HCT116 (cell line): ENCODE measurements around the gene PLEKHG5. TPM values are rescaled to one million over a fixed set of nuclear protein-coding genes. Genes with fewer than 3 reads are reported as not detected.

Source experiments
- ATAC-seq: fragments of 200-7000 bp; cut with Tn5 transposase; 2 replicates; pipeline ENCODE4 v1.9.1; 2020; ENCODE audit warnings: mild to moderate bottlenecking, moderate library complexity
- BruUV-seq: library from RNA; stranded (reverse); fragments of 400-500 nt; replicated peaks from 2 replicates; lab custom pipeline; 2021; lab: Mats Ljungman, UMichigan
- CTCF ChIA-PET: fragments of 300-600 bp; sonication (Branson Sonifier 250); formaldehyde crosslinking; loops from one replicate; lab custom pipeline; 2021; ENCODE audit warnings: antibody characterized with exemption; lab: Charles Lee
- POLR2A ChIA-PET: fragments of 300-600, 350-600 bp; sonication (Branson Sonifier 250); formaldehyde crosslinking; loops from one replicate; lab custom pipeline; 2021; ENCODE audit warnings: antibody characterized with exemption; lab: Charles Lee
- RAD21 ChIA-PET, 2 experiments: fragments of 300-600 bp; sonication (Branson Sonifier 250); formaldehyde crosslinking; loops; one replicate each; lab custom pipeline; 2023; ENCODE audit warnings: low total read pairs in 2 of 2; ENCODE audit not compliant: uncharacterized antibody in 2 of 2, unreplicated experiment in 2 of 2, low non-redundant PET in 1 of 2; lab: Charles Lee
- DNase-seq: peaks from one replicate; pipeline ENCODE4 v3.0.0-alpha.2; 2010; ENCODE audit warnings: low read depth, low spot score
- H2AFZ ChIP-seq: fragments of 200-600 bp; shearing (Covaris generic), sonication (generic); 2 replicates; pipeline ENCODE4 v1.6.1; 2017; ENCODE audit warnings: low read depth, mixed run types, mixed read lengths, antibody characterized with exemption, low read length; ENCODE audit not compliant: poor library complexity, severe bottlenecking
- H3K27ac ChIP-seq: 2 replicates; pipeline ENCODE4 v1.5.1; 2012; ENCODE audit warnings: low read depth, low read length
- H3K27me3 ChIP-seq: fragments of 200-600 bp; sonication (generic); 2 replicates; pipeline ENCODE4 v1.6.1; 2016; ENCODE audit warnings: mixed run types, low read length, mixed read lengths; ENCODE audit not compliant: insufficient read depth
- H3K36me3 ChIP-seq, 2 experiments: fragments of 200-500 bp in 1 of 2; fragments of 200-600 bp in 1 of 2; sonication (Bioruptor generic) in 1 of 2; sonication (generic) in 1 of 2; 2 replicates each; pipeline versions ENCODE4 v1.5.1 to v1.6.1; 2014 to 2016; ENCODE audit warnings: low read length in 2 of 2, inconsistent platforms in 1 of 2, mixed read lengths in 1 of 2, mixed run types in 1 of 2; ENCODE audit not compliant: insufficient read depth in 2 of 2, control insufficient read depth in 1 of 2
- H3K4me1 ChIP-seq, 2 experiments: fragments of 200-600 bp in 1 of 2; sonication (generic) in 1 of 2; 2 replicates each; pipeline versions ENCODE4 v1.5.1 to v1.6.1; 2012 to 2017; ENCODE audit warnings: low read length in 2 of 2, inconsistent platforms in 1 of 2, mild to moderate bottlenecking in 1 of 2, mixed read lengths in 1 of 2, mixed run types in 1 of 2, moderate library complexity in 1 of 2; ENCODE audit not compliant: insufficient read depth in 2 of 2, control insufficient read depth in 1 of 2
- H3K4me2 ChIP-seq: fragments of 200-600 bp; sonication (generic); 2 replicates; pipeline ENCODE4 v1.6.1; 2017; ENCODE audit warnings: mixed run types, low read length, mixed read lengths
- H3K4me3 ChIP-seq, 2 experiments: fragments of 200-600 bp in 1 of 2; sonication (generic) in 1 of 2; replicated peaks in 1 of 2; 2 replicates each; pipeline ENCODE4 v1.5.1; 2011 to 2016; ENCODE audit warnings: low read length in 2 of 2, control low read depth in 1 of 2, low read depth in 1 of 2, mild to moderate bottlenecking in 1 of 2, mixed read lengths in 1 of 2, mixed run types in 1 of 2
- H3K79me2 ChIP-seq: fragments of 200-600 bp; sonication (generic); 2 replicates; pipeline ENCODE4 v1.6.1; 2017; ENCODE audit warnings: mild to moderate bottlenecking, mixed run types, low read length, moderate library complexity, mixed read lengths; ENCODE audit not compliant: insufficient read depth
- H3K9ac ChIP-seq: fragments of 200-600 bp; sonication (generic); 2 replicates; pipeline ENCODE4 v1.6.1; 2016; ENCODE audit warnings: low read length, mixed read lengths
- H3K9me2 ChIP-seq: fragments of 200-600 bp; sonication (generic), shearing (Covaris generic); 2 replicates; pipeline ENCODE4 v1.6.1; 2017; ENCODE audit warnings: mixed run types, mild to moderate bottlenecking, moderate library complexity; ENCODE audit not compliant: insufficient read depth
- H3K9me3 ChIP-seq, 2 experiments: fragments of 200-500 bp in 1 of 2; fragments of 200-600 bp in 1 of 2; sonication (Bioruptor generic) in 1 of 2; sonication (generic) in 1 of 2; 2 replicates each; pipeline ENCODE4 v1.6.1; 2014 to 2017; ENCODE audit warnings: low read length in 2 of 2, mixed read lengths in 2 of 2, inconsistent platforms in 1 of 2, low read depth in 1 of 2, mild to moderate bottlenecking in 1 of 2, mixed run types in 1 of 2, moderate library complexity in 1 of 2; ENCODE audit not compliant: control insufficient read depth in 1 of 2, insufficient read depth in 1 of 2
- H4K20me1 ChIP-seq: fragments of 200-600 bp; sonication (generic), shearing (Covaris generic); 2 replicates; pipeline ENCODE4 v1.6.1; 2017; ENCODE audit warnings: mixed run types, mild to moderate bottlenecking, moderate library complexity; ENCODE audit not compliant: insufficient read depth
- CEBPB ChIP-seq: IDR thresholded peaks from 2 replicates; pipeline ENCODE4 v1.6.1; 2012; ENCODE audit warnings: low read depth
- EGR1 ChIP-seq: IDR thresholded peaks from 2 replicates; pipeline ENCODE4 v1.6.1; 2012; ENCODE audit warnings: low read depth
- EZH2 ChIP-seq: fragments of 200-600 bp; sonication (generic); IDR thresholded peaks from 2 replicates; pipeline ENCODE4 v1.6.1; 2017; ENCODE audit warnings: antibody characterized with exemption, mixed run types
- EZH2phosphoT487 ChIP-seq: fragments of 200-600 bp; IDR thresholded peaks from 2 replicates; pipeline ENCODE4 v1.6.1; 2018; ENCODE audit warnings: antibody characterized with exemption, borderline replicate concordance
- POLR2A ChIP-seq: IDR thresholded peaks from 2 replicates; pipeline ENCODE4 v1.7.0; 2011; ENCODE audit warnings: borderline replicate concordance; ENCODE audit not compliant: insufficient read depth, insufficient read length; ENCODE audit errors: extremely low read depth
- RAD21 ChIP-seq: IDR thresholded peaks from 2 replicates; pipeline ENCODE4 v1.6.1; 2012; ENCODE audit warnings: low read depth, mild to moderate bottlenecking
- SP1 ChIP-seq: IDR thresholded peaks from 2 replicates; pipeline ENCODE4 v1.6.1; 2012; ENCODE audit warnings: low read depth
- SRF ChIP-seq: IDR thresholded peaks from 2 replicates; pipeline ENCODE4 v1.6.1; 2012; ENCODE audit warnings: low read depth
- TCF7L2 ChIP-seq: IDR thresholded peaks from 2 replicates; pipeline ENCODE4 v1.7.0; 2011; ENCODE audit warnings: borderline replicate concordance, inconsistent platforms; ENCODE audit not compliant: insufficient read depth, insufficient read length; ENCODE audit errors: extremely low read depth
- YY1 ChIP-seq: IDR thresholded peaks from 2 replicates; pipeline ENCODE4 v1.6.1; 2011; ENCODE audit warnings: low read length, low read depth, moderate library complexity, mild to moderate bottlenecking; ENCODE audit not compliant: insufficient replicate concordance; ENCODE audit errors: extremely low read depth
- ZFX ChIP-seq: fragments of 450-650 bp; IDR thresholded peaks from 2 replicates; pipeline ENCODE4 v1.6.1; 2017
- intact Hi-C: fragments of 100-400 bp; cut with micrococcal nuclease; formaldehyde crosslinking; loops from 2 replicates; pipeline ENCODE4 v1.10.0; 2022
- total RNA-seq: library from RNA; stranded (reverse); gene quantifications from one replicate; pipeline ENCODE4 v1.2.1, GENCODE V29; 2021; ENCODE audit not compliant: unreplicated experiment
- TF ChIP-seq, protein P1 (sequence below): IDR thresholded peaks from 2 replicates; pipeline ENCODE4 v1.6.1; 2011; ENCODE audit warnings: mild to moderate bottlenecking, low read length, moderate library complexity; ENCODE audit not compliant: insufficient replicate concordance; ENCODE audit errors: extremely low read depth
- TF ChIP-seq, protein P2 (sequence below): IDR thresholded peaks from 2 replicates; pipeline ENCODE4 v1.6.1; 2012
- TF ChIP-seq, protein P3 (sequence below), 3 experiments: fragments of 200-600 bp in 1 of 3; sonication (generic) in 1 of 3; IDR thresholded peaks in 2 of 3; conservative IDR thresholded peaks in 1 of 3; 2 replicates each; pipeline ENCODE4 v1.5.1; 2012 to 2017; ENCODE audit warnings: low read depth in 2 of 3, low read length in 2 of 3, antibody characterized with exemption in 1 of 3, borderline replicate concordance in 1 of 3, control low read depth in 1 of 3, mild to moderate bottlenecking in 1 of 3, mixed read lengths in 1 of 3, mixed run types in 1 of 3, moderate library complexity in 1 of 3; ENCODE audit not compliant: insufficient read depth in 1 of 3

PLEKHG5 gene
- total RNA-seq, 1 experiment from 2014 or later, result 33.0 TPM

DNA sequence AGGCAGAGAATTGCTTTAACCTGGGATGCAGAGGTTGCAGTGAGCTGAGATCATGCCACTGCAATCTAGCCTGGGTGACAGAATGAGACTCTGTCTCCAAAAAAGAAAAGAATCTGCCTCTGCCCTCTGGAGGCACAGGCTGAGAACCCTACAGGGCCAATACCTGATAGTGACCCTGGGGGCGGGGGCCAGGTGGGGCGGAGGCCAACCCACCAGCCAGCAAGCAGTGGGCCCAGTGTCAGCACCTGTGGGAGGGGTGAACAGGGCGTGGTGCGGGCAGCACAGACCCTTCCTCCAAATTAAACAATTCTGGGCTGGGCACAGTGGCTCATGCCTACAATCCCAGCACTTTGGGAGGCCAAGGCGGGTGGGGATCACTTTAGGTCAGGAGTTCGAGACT is 19.0 kb upstream of the PLEKHG5 start:
- Histone ChIP-seq H3K79me2 (no peaks in the 10 kb centered on the region), H3K4me2 (no peak overlapping the region), H3K9me2 (no peaks in the 10 kb centered on the region), H3K27me3 (no peaks in the 10 kb centered on the region), H3K9ac (no peak overlapping the region), H3K4me3 (no peak overlapping the region), H4K20me1 (no peaks in the 10 kb centered on the region), H3K9me3 (no peaks in the 10 kb centered on the region), H3K36me3 (no peaks in the 10 kb centered on the region), H3K4me1 (no peaks in the 10 kb centered on the region), H2AFZ (no peak overlapping the region)
- BruUV-seq, result no TSS peak
- ATAC-seq (no peak), DNase-seq (no peak)
- CTCF ChIA-PET, result no interaction called here
- RAD21 ChIA-PET, result no interaction called here
- POLR2A ChIA-PET, result no interaction called here
- TF ChIP-seq RAD21 (no peak), EGR1 (no peak), EZH2phosphoT487 (no peak), EZH2 (no peak), YY1 (no peak), ZFX (no peak), TCF7L2 (no peak), SP1 (no peak), POLR2A (no peak), CEBPB (no peak), SRF (no peak)
- TF ChIP-seq, protein P1, sequence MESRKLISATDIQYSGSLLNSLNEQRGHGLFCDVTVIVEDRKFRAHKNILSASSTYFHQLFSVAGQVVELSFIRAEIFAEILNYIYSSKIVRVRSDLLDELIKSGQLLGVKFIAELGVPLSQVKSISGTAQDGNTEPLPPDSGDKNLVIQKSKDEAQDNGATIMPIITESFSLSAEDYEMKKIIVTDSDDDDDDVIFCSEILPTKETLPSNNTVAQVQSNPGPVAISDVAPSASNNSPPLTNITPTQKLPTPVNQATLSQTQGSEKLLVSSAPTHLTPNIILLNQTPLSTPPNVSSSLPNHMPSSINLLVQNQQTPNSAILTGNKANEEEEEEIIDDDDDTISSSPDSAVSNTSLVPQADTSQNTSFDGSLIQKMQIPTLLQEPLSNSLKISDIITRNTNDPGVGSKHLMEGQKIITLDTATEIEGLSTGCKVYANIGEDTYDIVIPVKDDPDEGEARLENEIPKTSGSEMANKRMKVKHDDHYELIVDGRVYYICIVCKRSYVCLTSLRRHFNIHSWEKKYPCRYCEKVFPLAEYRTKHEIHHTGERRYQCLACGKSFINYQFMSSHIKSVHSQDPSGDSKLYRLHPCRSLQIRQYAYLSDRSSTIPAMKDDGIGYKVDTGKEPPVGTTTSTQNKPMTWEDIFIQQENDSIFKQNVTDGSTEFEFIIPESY, result no peak
- TF ChIP-seq, protein P2, sequence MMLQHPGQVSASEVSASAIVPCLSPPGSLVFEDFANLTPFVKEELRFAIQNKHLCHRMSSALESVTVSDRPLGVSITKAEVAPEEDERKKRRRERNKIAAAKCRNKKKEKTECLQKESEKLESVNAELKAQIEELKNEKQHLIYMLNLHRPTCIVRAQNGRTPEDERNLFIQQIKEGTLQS, result no peak
- TF ChIP-seq, protein P3, sequence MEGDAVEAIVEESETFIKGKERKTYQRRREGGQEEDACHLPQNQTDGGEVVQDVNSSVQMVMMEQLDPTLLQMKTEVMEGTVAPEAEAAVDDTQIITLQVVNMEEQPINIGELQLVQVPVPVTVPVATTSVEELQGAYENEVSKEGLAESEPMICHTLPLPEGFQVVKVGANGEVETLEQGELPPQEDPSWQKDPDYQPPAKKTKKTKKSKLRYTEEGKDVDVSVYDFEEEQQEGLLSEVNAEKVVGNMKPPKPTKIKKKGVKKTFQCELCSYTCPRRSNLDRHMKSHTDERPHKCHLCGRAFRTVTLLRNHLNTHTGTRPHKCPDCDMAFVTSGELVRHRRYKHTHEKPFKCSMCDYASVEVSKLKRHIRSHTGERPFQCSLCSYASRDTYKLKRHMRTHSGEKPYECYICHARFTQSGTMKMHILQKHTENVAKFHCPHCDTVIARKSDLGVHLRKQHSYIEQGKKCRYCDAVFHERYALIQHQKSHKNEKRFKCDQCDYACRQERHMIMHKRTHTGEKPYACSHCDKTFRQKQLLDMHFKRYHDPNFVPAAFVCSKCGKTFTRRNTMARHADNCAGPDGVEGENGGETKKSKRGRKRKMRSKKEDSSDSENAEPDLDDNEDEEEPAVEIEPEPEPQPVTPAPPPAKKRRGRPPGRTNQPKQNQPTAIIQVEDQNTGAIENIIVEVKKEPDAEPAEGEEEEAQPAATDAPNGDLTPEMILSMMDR (IDR thresholded peaks at IDR 0.05 in 2 of 3, conservative IDR thresholded peaks at IDR 0.05 in 1 of 3; ENCODE audit: borderline replicate concordance in 1 of 3, insufficient read depth in 1 of 3, low read depth in 2 of 3, low read length in 2 of 3), result no peak
- TF ChIP-seq, all 23 proteins: peak for 0
- H3K27ac ChIP-seq, result no peak overlapping the region
- intact Hi-C loops, result no loop called here
